Measurements from ENCODE around the gene PRKAB1. TPM values are rescaled to one million over a fixed set of nuclear protein-coding genes. Genes with fewer than 3 reads are reported as not detected.

Gene PRKAB1
- total and polyA plus RNA-seq, 9 of the 15 experiments (the other 6 are each of a cell fraction or from before 2014, with no cell fraction given) = 32.6 to 94.2 (median 63.8) TPM

- TF ChIP-seq MAFG (tag; conservative IDR thresholded peaks at IDR 0.05) = peak; percentile 41; the same call in 1 of the 2 replicates
- TF ChIP-seq MCM2 (IDR thresholded peaks at IDR 0.05; ENCODE audit: low read depth) = no peak
- no peak for TF ChIP-seq GABPA (tag; conservative IDR thresholded peaks at IDR 0.05; ENCODE audit: low read depth)
- TF ChIP-seq ARID4B (CRISPR knock-in tag; IDR thresholded peaks at IDR 0.05) = no peak
- no peak for TF ChIP-seq ZC3H4 (CRISPR knock-in tag; IDR thresholded peaks at IDR 0.05; ENCODE audit: borderline replicate concordance)
- peak; percentile 48 for TF ChIP-seq MAFK (IDR thresholded peaks at IDR 0.05; ENCODE audit: low read length)
- TF ChIP-seq NFE2L1 (tag; IDR thresholded peaks at IDR 0.05; ENCODE audit: borderline replicate concordance, low read depth) = no peak
- TF ChIP-seq, protein P1, sequence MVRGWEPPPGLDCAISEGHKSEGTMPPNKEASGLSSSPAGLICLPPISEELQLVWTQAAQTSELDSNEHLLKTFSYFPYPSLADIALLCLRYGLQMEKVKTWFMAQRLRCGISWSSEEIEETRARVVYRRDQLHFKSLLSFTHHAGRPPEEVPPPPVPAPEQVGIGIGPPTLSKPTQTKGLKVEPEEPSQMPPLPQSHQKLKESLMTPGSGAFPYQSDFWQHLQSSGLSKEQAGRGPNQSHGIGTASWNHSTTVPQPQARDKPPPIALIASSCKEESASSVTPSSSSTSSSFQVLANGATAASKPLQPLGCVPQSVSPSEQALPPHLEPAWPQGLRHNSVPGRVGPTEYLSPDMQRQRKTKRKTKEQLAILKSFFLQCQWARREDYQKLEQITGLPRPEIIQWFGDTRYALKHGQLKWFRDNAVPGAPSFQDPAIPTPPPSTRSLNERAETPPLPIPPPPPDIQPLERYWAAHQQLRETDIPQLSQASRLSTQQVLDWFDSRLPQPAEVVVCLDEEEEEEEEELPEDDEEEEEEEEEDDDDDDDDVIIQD (CRISPR knock-in tag; IDR thresholded peaks at IDR 0.05) = no peak
- no peak for TF ChIP-seq ZEB2 (IDR thresholded peaks at IDR 0.05)
- TF ChIP-seq, protein P2, sequence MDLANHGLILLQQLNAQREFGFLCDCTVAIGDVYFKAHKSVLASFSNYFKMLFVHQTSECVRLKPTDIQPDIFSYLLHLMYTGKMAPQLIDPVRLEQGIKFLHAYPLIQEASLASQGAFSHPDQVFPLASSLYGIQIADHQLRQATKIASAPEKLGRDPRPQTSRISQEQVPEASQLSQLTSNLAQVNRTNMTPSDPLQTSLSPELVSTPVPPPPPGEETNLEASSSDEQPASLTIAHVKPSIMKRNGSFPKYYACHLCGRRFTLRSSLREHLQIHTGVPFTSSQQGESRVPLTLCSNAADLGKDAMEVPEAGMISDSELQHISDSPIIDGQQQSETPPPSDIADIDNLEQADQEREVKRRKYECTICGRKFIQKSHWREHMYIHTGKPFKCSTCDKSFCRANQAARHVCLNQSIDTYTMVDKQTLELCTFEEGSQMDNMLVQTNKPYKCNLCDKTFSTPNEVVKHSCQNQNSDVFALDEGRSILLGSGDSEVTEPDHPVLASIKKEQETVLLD (IDR thresholded peaks at IDR 0.05) = no peak
- TF ChIP-seq RBFOX2 (IDR thresholded peaks at IDR 0.05; ENCODE audit: low read depth, low read length) = no peak
- TF ChIP-seq, protein P3, sequence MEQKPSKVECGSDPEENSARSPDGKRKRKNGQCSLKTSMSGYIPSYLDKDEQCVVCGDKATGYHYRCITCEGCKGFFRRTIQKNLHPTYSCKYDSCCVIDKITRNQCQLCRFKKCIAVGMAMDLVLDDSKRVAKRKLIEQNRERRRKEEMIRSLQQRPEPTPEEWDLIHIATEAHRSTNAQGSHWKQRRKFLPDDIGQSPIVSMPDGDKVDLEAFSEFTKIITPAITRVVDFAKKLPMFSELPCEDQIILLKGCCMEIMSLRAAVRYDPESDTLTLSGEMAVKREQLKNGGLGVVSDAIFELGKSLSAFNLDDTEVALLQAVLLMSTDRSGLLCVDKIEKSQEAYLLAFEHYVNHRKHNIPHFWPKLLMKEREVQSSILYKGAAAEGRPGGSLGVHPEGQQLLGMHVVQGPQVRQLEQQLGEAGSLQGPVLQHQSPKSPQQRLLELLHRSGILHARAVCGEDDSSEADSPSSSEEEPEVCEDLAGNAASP (IDR thresholded peaks at IDR 0.05) = no peak
These were observed 1.6 kb upstream of the PRKAB1 start (continued) for GRCh38 chr12:119666226-119666795.

All from K562 (cell line).